ENCODE measurements around the gene ZGPAT. TPM values are rescaled to one million over a fixed set of nuclear protein-coding genes. Genes with fewer than 3 reads are reported as not detected.

ZGPAT gene
- total and polyA plus RNA-seq, 2 of the 4 experiments (the other 2 are of a cell fraction): 13.4 to 20.2 TPM

GRCh38 chr20:63748934-63749270, 41.1 kb downstream of the ZGPAT start:
- TF ChIP-seq MAZ (IDR thresholded peaks at IDR 0.05; ENCODE audit: borderline replicate concordance, low read depth, low read length) (no peak), USF2 (IDR thresholded peaks at IDR 0.05; ENCODE audit: low read depth, low read length) (no peak), NFE2L2 (IDR thresholded peaks at IDR 0.05; ENCODE audit: low read depth, low read length) (no peak), MXI1 (IDR thresholded peaks at IDR 0.05; ENCODE audit: borderline replicate concordance, low read depth, low read length) (no peak), BHLHE40 (IDR thresholded peaks at IDR 0.05; ENCODE audit: low read depth, low read length) (no peak), RFX5 (IDR thresholded peaks at IDR 0.05; ENCODE audit: low read depth, low read length) (no peak), RCOR1 (IDR thresholded peaks at IDR 0.05; ENCODE audit: insufficient replicate concordance, low read length) (no peak), SMC3 (IDR thresholded peaks at IDR 0.05; ENCODE audit: low read depth, low read length) (no peak), FOS (IDR thresholded peaks at IDR 0.05; ENCODE audit: low read depth, low read length) (no peak), CTCF (conservative IDR thresholded peaks at IDR 0.05; ENCODE audit: low read depth, low read length) (no peak), MAFK (IDR thresholded peaks at IDR 0.05; ENCODE audit: low read depth, low read length) (no peak), POLR2A (IDR thresholded peaks at IDR 0.05; ENCODE audit: low read depth, low read length) (no peak), CEBPB (IDR thresholded peaks at IDR 0.05; ENCODE audit: low read depth, low read length) (no peak), RAD21 (IDR thresholded peaks at IDR 0.05; ENCODE audit: low read length) (no peak), CHD1 (IDR thresholded peaks at IDR 0.05; ENCODE audit: low read depth, low read length) (no peak), ELK1 (IDR thresholded peaks at IDR 0.05; ENCODE audit: borderline replicate concordance, low read depth, low read length) (no peak)
- ATAC-seq (ENCODE audit: low read depth) (no peak), DNase-seq (no peak)
- H3K79me1 ChIP-seq (ENCODE audit: low read depth in 1 of 2, low read length in 2 of 2): no peaks in the 10 kb centered on the region
- H3K27me3 ChIP-seq (ENCODE audit: control insufficient read depth, insufficient read depth, low read length): no peaks in the 10 kb centered on the region
- peaks cover 10% of the 10 kb centered on the region; the same call in 1 of the 2 replicates for H3K36me3 ChIP-seq (ENCODE audit: control insufficient read depth, insufficient read depth, low read length)
- H3K9me1 ChIP-seq (ENCODE audit: insufficient read depth, low read length): no peaks in the 10 kb centered on the region
- H3K14ac ChIP-seq (replicated peaks; ENCODE audit: low read depth, low read length): no peak overlapping the region
- no peak overlapping the region for H3K23ac ChIP-seq (ENCODE audit: low read depth, low read length)
- H4K20me1 ChIP-seq (ENCODE audit: insufficient read depth, low read length): no peaks in the 10 kb centered on the region; the same call in 1 of the 2 replicates
- H2BK20ac ChIP-seq (ENCODE audit: low read depth, low read length): no peak overlapping the region
- H3K9ac ChIP-seq (ENCODE audit: low read depth, low read length): no peak overlapping the region
- H3K27ac ChIP-seq (ENCODE audit: insufficient read depth, low read length): no peak overlapping the region
- H2AFZ ChIP-seq (replicated peaks; ENCODE audit: low read length, poor library complexity): no peak overlapping the region
- H2AK5ac ChIP-seq (ENCODE audit: low read depth, low read length): no peak overlapping the region; the same call in 1 of the 2 replicates
- no peak overlapping the region for H4K5ac ChIP-seq (ENCODE audit: low read depth, low read length)
- 80% methylated on average over 4 of the region's 11 CpGs; no CpG with 5 or more reads in 1 of the 2 experiments for WGBS, 2 experiments (ENCODE audit: extremely low coverage in 2 of 2, insufficient read length in 1 of 2)
- no peak overlapping the region for H3K4me3 ChIP-seq (ENCODE audit: insufficient read depth, low read depth, low read length)
- ChIA-PET CTCF (interaction anchor here (1.0 kb wide), 1 partner anchor 116 kb away, joined by 3 read pairs; the partner anchor contains the start of gene TPD52L2), POLR2A (ENCODE audit: unreplicated experiment) (no interaction called here)
- intact Hi-C loops (cut with micrococcal nuclease): no loop called here
- no peak overlapping the region for H3K4me2 ChIP-seq (ENCODE audit: low read depth, low read length)
- no TSS peak for BruUV-seq (replicated peaks)
- H2BK5ac ChIP-seq (ENCODE audit: low read depth, low read length, poor library complexity, severe bottlenecking): no peak overlapping the region
- H2AK9ac ChIP-seq (replicated peaks; ENCODE audit: low read depth, low read length, poor library complexity): no peak overlapping the region
- H4K91ac ChIP-seq (ENCODE audit: insufficient read depth, low read depth, low read length): no peak overlapping the region
- H2BK120ac ChIP-seq (ENCODE audit: low read depth, low read length): no peak overlapping the region
- no peak overlapping the region for H4K8ac ChIP-seq (ENCODE audit: low read depth in 2 of 2, low read length in 2 of 2)
- H3K4ac ChIP-seq (ENCODE audit: low read depth, low read length): no peak overlapping the region
- no peaks in the 10 kb centered on the region for H3K9me3 ChIP-seq (ENCODE audit: control insufficient read depth, insufficient read depth, low read length)
- dilution Hi-C loops (cut with HindIII; ENCODE audit: low sequenced_read_pairs, unreplicated experiment): no loop called here
- no peak overlapping the region for H3K18ac ChIP-seq (ENCODE audit: low read depth, low read length)
- no peak overlapping the region for H2BK15ac ChIP-seq (ENCODE audit: low read depth, low read length)
- H3K4me1 ChIP-seq (ENCODE audit: control insufficient read depth, insufficient read depth, low read length): no peaks in the 10 kb centered on the region
- in situ Hi-C loops (cut with MboI; ENCODE audit: low sequenced_read_pairs): no loop called here
- no peak overlapping the region for H3K56ac ChIP-seq (ENCODE audit: extremely low read depth, insufficient read depth, low read length)

Measured in IMR-90 (cell line).